Osteoblast (primary cell): Measurements from ENCODE around the gene LCAT. TPM values are rescaled to one million over a fixed set of nuclear protein-coding genes. Genes with fewer than 3 reads are reported as not detected.

Experiments
- DNase-seq: peaks from one replicate; pipeline ENCODE4 v3.0.0; 2011; ENCODE audit warnings: low spot score, mixed read lengths; ENCODE audit not compliant: insufficient read length; ENCODE audit errors: missing footprints
- H2AFZ ChIP-seq: 2 replicates; pipeline ENCODE4 v1.6.0; 2011; ENCODE audit warnings: mild to moderate bottlenecking, low read length
- H3K27ac ChIP-seq: 2 replicates; pipeline ENCODE4 v1.5.1; 2011; ENCODE audit warnings: mild to moderate bottlenecking, low read depth, low read length, moderate library complexity
- H3K27me3 ChIP-seq: 2 replicates; pipeline ENCODE4 v1.6.0; 2012; ENCODE audit warnings: mild to moderate bottlenecking, control low read depth, inconsistent platforms, low read length, moderate library complexity; ENCODE audit not compliant: insufficient read depth
- H3K36me3 ChIP-seq: 2 replicates; pipeline ENCODE4 v1.5.1; 2011; ENCODE audit warnings: mild to moderate bottlenecking, low read length, control low read depth, moderate library complexity; ENCODE audit not compliant: insufficient read depth
- H3K4me1 ChIP-seq: 2 replicates; pipeline ENCODE4 v1.5.1; 2011; ENCODE audit warnings: mild to moderate bottlenecking, low read length, control low read depth, moderate library complexity; ENCODE audit not compliant: insufficient read depth
- H3K4me2 ChIP-seq: 2 replicates; pipeline ENCODE4 v1.6.0; 2011; ENCODE audit warnings: mild to moderate bottlenecking, low read length; ENCODE audit not compliant: insufficient read depth
- H3K4me3 ChIP-seq: fragments of 200-600 bp; sonication (generic); 3 replicates; pipeline ENCODE4 v1.5.1; 2012; ENCODE audit warnings: mild to moderate bottlenecking, low read length, inconsistent platforms; ENCODE audit not compliant: insufficient read depth
- H3K79me2 ChIP-seq: 2 replicates; pipeline ENCODE4 v1.6.0; 2012; ENCODE audit warnings: mild to moderate bottlenecking, low read length, control low read depth, inconsistent platforms; ENCODE audit not compliant: insufficient read depth
- H3K9me3 ChIP-seq: 2 replicates; pipeline ENCODE4 v1.5.1; 2011; ENCODE audit warnings: low read depth, low read length, control low read depth
- H4K20me1 ChIP-seq: 2 replicates; pipeline ENCODE4 v1.6.0; 2012; ENCODE audit warnings: mild to moderate bottlenecking, low read length, control low read depth; ENCODE audit not compliant: insufficient read depth
- total RNA-seq: library from RNA; depleted of rRNA; stranded (reverse); fragments of >200 nt; gene quantifications from 2 replicates; pipeline ENCODE4 v1.2.3, GENCODE V29; 2012
- TF ChIP-seq, protein P1 (sequence below): IDR thresholded peaks from 2 replicates; pipeline ENCODE4 v1.5.1; 2011; ENCODE audit warnings: mild to moderate bottlenecking, low read depth, low read length, moderate library complexity; ENCODE audit errors: extremely low read depth

The LCAT gene
- total RNA-seq, 1 donor = 6.9 TPM

DNA sequence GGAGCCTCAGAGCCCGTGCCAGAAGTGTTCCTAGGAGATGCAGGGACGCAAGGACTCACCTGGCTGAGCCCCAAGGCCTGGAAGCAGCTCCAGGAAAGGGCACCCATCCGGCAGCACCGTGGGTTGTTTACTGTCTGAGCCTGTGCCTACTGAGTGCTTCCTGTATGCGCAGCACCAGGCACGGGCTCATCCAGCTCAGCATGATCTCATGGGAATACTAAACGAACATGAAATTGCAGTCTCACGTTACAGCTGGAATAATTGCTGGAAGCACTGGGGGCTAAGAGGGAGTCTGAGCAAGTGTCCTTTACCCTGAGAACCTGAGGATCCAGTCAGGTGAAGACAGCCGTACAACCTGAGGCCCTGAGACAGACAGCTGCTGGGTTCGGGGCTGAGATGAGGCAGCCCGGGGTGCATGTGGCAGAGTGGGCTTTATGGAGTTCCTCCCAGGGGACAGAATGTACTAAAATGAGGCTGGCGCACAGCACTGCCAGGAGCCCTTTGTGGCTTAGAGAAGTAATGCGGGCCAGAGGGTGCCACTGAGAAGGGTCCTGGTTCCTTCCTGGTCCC is 17.7 kb downstream of the LCAT start:
- H3K4me2 ChIP-seq = peak overlapping the region; percentile 34
- peaks cover 32% of the 10 kb centered on the region for H3K36me3 ChIP-seq
- H2AFZ ChIP-seq = no peak overlapping the region
- TF ChIP-seq, protein P1, sequence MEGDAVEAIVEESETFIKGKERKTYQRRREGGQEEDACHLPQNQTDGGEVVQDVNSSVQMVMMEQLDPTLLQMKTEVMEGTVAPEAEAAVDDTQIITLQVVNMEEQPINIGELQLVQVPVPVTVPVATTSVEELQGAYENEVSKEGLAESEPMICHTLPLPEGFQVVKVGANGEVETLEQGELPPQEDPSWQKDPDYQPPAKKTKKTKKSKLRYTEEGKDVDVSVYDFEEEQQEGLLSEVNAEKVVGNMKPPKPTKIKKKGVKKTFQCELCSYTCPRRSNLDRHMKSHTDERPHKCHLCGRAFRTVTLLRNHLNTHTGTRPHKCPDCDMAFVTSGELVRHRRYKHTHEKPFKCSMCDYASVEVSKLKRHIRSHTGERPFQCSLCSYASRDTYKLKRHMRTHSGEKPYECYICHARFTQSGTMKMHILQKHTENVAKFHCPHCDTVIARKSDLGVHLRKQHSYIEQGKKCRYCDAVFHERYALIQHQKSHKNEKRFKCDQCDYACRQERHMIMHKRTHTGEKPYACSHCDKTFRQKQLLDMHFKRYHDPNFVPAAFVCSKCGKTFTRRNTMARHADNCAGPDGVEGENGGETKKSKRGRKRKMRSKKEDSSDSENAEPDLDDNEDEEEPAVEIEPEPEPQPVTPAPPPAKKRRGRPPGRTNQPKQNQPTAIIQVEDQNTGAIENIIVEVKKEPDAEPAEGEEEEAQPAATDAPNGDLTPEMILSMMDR = peak; percentile 22
- peaks cover 15% of the 10 kb centered on the region for H3K4me1 ChIP-seq
- no peaks in the 10 kb centered on the region for H3K27me3 ChIP-seq
- peaks cover 37% of the 10 kb centered on the region for H3K79me2 ChIP-seq
- peak; percentile 96 for DNase-seq
- peak overlapping the region; percentile 5 for H3K27ac ChIP-seq
- H4K20me1 ChIP-seq = peaks cover 66% of the 10 kb centered on the region
- H3K4me3 ChIP-seq = no peak overlapping the region
- no peaks in the 10 kb centered on the region for H3K9me3 ChIP-seq

DNA sequence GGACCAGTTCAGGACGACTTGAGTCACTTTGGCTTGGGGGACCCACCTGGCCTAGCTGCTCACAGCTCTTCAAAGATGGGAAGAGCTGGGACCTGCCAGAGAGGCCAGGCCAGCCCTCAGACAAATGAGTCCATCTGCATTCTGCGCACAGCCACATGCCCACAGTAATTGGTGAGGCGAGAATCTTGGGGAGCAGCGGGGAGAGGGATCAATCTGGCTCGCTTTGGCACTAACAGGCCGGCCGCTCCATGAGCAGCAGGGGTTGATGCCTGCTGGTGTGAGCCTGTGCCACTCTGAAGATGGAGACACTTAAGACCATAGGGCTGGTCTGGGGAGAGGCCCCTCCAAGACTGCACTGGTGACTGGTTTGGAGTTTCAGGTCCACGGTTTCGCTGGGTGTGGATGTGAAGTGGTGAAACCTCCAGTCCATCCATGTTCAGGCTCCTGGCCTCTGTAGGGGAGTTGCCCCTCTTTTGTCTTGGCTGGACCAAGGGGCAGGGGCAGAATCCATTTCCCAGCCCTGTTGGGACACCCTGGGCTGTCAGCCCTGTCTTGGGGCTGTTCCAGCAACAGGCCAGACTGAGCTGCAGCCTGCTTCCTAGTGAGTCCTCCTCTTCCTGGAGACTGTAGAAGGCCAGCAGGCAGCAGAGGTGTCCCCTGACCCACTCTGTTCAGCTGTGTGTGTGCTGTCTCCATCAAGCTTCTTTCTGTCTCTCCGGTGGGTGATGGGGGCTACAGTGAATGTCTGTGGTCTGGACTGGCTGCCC is 19.6 kb downstream of the LCAT start:
- no peaks in the 10 kb centered on the region for H3K9me3 ChIP-seq
- H3K4me3 ChIP-seq = no peak overlapping the region
- no peaks in the 10 kb centered on the region for H3K27me3 ChIP-seq
- H2AFZ ChIP-seq = no peak overlapping the region
- H3K4me1 ChIP-seq = peaks cover 15% of the 10 kb centered on the region
- peak; percentile 38 for DNase-seq
- H3K36me3 ChIP-seq = peaks cover 30% of the 10 kb centered on the region
- peaks cover 50% of the 10 kb centered on the region for H3K79me2 ChIP-seq
- no peak overlapping the region for H3K4me2 ChIP-seq
- peaks cover 76% of the 10 kb centered on the region for H4K20me1 ChIP-seq
- H3K27ac ChIP-seq = no peak overlapping the region
- TF ChIP-seq, protein P1 = no peak

DNA sequence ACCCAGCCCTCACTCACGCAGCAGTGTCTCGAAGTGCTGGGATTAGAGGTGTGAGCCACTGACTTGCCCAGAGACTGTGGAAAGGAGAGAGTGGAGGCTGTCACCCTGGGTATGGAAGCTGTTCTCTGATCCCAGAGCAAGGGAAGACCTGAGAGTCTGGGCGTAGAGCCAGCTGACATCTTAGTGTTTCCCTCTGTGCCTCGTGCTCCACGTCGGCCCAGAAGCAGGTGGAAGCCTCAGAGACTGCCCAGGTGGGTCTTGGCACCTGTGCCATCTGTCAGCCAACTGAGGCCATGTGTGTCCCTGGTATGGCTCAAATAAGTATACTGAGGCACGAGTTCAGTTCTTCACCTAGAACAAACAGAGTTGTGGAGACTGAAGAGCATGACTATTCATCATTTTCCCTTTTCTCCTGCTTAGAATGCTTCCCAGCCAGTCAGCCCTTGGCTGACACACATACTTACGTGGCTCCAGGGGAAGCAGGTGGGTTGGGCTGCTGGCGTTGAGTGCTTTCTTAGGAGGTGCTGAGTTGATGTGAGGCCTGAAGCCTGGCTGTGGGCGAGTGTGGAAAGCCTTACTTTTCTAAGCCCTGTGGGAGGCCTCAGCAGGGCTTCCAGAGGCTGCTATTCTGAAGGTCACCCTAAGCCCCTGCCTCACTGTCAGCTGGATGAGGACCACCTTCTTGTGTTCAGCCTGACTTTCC is 20.4 kb downstream of the LCAT start:
- no peak overlapping the region for H3K4me3 ChIP-seq
- H3K27ac ChIP-seq = no peak overlapping the region
- TF ChIP-seq, protein P1 = no peak
- peak; percentile 18 for DNase-seq
- H3K4me1 ChIP-seq = peaks cover 15% of the 10 kb centered on the region
- H3K79me2 ChIP-seq = peaks cover 57% of the 10 kb centered on the region
- H3K9me3 ChIP-seq = no peaks in the 10 kb centered on the region
- peaks cover 27% of the 10 kb centered on the region for H3K36me3 ChIP-seq
- H2AFZ ChIP-seq = no peak overlapping the region
- no peaks in the 10 kb centered on the region for H3K27me3 ChIP-seq
- H4K20me1 ChIP-seq = peaks cover 75% of the 10 kb centered on the region
- no peak overlapping the region for H3K4me2 ChIP-seq

DNA sequence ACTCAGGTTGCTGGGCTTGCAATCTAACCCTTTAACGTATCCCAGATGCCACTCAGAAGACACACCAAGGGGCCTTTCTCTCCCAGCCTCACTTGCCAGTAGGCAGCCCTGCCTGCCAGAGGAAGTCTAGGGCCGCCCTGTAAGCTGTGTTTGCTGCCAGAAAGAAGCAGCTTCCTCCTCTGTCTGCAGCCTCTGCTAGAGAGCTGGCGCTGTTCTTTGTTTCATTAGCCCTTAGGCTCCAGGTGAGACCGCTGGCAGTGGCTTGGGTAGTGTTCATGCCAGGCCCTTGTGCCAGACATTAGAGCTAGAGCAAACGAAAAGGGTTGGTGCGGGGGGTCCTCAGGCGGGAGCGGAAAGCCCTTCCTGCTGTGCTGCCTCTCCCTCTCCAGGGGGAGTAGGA is 21.2 kb downstream of the LCAT start:
- peaks cover 21% of the 10 kb centered on the region for H3K4me1 ChIP-seq
- no peaks in the 10 kb centered on the region for H3K9me3 ChIP-seq
- no peak overlapping the region for H3K27ac ChIP-seq
- TF ChIP-seq, protein P1 = no peak
- peaks cover 19% of the 10 kb centered on the region for H3K36me3 ChIP-seq
- peaks cover 76% of the 10 kb centered on the region for H4K20me1 ChIP-seq
- no peak overlapping the region for H3K4me2 ChIP-seq
- H3K4me3 ChIP-seq = no peak overlapping the region
- H3K27me3 ChIP-seq = no peaks in the 10 kb centered on the region
- peaks cover 56% of the 10 kb centered on the region for H3K79me2 ChIP-seq
- peak; percentile 49 for DNase-seq
- H2AFZ ChIP-seq = no peak overlapping the region
